Lower lobe of right lung (tissue), 2 donors: ENCODE data around the gene PCDHB10. TPM values are rescaled to one million over a fixed set of nuclear protein-coding genes. Genes with fewer than 3 reads are reported as not detected.
"Not testable (repeated sequence)": the region's sequence is repeated elsewhere in the genome, so short reads cannot be mapped to it uniquely, and the experiment has no call there.

Experiments used
- ATAC-seq, 2 donors: fragments of 200-7000 bp; cut with Tn5 transposase; one replicate each; pipeline ENCODE4 v1.9.1; 2020 to 2022; ENCODE audit warnings: mild to moderate bottlenecking in 2 of 2, moderate library complexity in 2 of 2
- DNase-seq: peaks from one replicate; pipeline ENCODE4 v3.0.0-alpha.2; 2020
- H3K27ac ChIP-seq: fragments of 200-600 bp; one replicate; pipeline ENCODE4 v1.8.0; 2022
- H3K27me3 ChIP-seq: fragments of 200-600 bp; one replicate; pipeline ENCODE4 v1.8.0; 2022; ENCODE audit warnings: low read depth
- H3K36me3 ChIP-seq: fragments of 200-600 bp; one replicate; pipeline ENCODE4 v1.8.0; 2022; ENCODE audit warnings: mild to moderate bottlenecking
- H3K4me1 ChIP-seq: fragments of 200-600 bp; one replicate; pipeline ENCODE4 v1.8.0; 2022
- H3K4me3 ChIP-seq: fragments of 200-600 bp; one replicate; pipeline ENCODE4 v1.8.0; 2022; ENCODE audit warnings: mild to moderate bottlenecking
- H3K9me3 ChIP-seq: fragments of 200-600 bp; one replicate; pipeline ENCODE4 v1.8.0; 2022
- intact Hi-C: fragments of 100-400 bp; cut with DNase I; formaldehyde crosslinking; loops from one replicate; pipeline ENCODE4 v1.11.0; 2022
- total RNA-seq: library from RNA; stranded (reverse); fragmentation: NEBNext Ultra II Directional; extraction: Animal tissue kit (Norgen Biotek cat#: 25700); gene quantifications from one replicate; pipeline ENCODE4 v1.2.1, GENCODE V29; 2021
- TF ChIP-seq, protein P1 (sequence below): fragments of 200-600 bp; IDR thresholded peaks from one replicate; pipeline ENCODE4 v1.8.0; 2022; ENCODE audit warnings: antibody characterized with exemption, mild to moderate bottlenecking
- donor health status: DM: no; HTN: yes; CAD: no; lungs with severe emphysema.

PCDHB10 gene
- total RNA-seq, 1 donor from 2014 or later = 2.0 TPM

GRCh38 chr5:141234109-141234667 lies 42.0 kb downstream of the PCDHB10 start:
- no peak overlapping the region for H3K27ac ChIP-seq
- peak overlapping the region; percentile 20 for H3K4me3 ChIP-seq
- no peaks in the 10 kb centered on the region for H3K27me3 ChIP-seq
- TF ChIP-seq, protein P1, sequence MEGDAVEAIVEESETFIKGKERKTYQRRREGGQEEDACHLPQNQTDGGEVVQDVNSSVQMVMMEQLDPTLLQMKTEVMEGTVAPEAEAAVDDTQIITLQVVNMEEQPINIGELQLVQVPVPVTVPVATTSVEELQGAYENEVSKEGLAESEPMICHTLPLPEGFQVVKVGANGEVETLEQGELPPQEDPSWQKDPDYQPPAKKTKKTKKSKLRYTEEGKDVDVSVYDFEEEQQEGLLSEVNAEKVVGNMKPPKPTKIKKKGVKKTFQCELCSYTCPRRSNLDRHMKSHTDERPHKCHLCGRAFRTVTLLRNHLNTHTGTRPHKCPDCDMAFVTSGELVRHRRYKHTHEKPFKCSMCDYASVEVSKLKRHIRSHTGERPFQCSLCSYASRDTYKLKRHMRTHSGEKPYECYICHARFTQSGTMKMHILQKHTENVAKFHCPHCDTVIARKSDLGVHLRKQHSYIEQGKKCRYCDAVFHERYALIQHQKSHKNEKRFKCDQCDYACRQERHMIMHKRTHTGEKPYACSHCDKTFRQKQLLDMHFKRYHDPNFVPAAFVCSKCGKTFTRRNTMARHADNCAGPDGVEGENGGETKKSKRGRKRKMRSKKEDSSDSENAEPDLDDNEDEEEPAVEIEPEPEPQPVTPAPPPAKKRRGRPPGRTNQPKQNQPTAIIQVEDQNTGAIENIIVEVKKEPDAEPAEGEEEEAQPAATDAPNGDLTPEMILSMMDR = no peak
- no peaks in the 10 kb centered on the region for H3K4me1 ChIP-seq
- no peaks in the 10 kb centered on the region for H3K36me3 ChIP-seq
- intact Hi-C loops = no loop called here
- DNase-seq (no peak), ATAC-seq (no peak)
- peaks cover 82% of the 10 kb centered on the region for H3K9me3 ChIP-seq

- H3K4me3 ChIP-seq, ATAC-seq, H3K27me3 ChIP-seq, DNase-seq, H3K4me1 ChIP-seq, H3K36me3 ChIP-seq, intact Hi-C loops, H3K27ac ChIP-seq: not testable (repeated sequence)
- peaks cover 91% of the 10 kb centered on the region for H3K9me3 ChIP-seq
Observed at GRCh38 chr5:141235922-141236321, 43.8 kb downstream of the PCDHB10 start.

DNA sequence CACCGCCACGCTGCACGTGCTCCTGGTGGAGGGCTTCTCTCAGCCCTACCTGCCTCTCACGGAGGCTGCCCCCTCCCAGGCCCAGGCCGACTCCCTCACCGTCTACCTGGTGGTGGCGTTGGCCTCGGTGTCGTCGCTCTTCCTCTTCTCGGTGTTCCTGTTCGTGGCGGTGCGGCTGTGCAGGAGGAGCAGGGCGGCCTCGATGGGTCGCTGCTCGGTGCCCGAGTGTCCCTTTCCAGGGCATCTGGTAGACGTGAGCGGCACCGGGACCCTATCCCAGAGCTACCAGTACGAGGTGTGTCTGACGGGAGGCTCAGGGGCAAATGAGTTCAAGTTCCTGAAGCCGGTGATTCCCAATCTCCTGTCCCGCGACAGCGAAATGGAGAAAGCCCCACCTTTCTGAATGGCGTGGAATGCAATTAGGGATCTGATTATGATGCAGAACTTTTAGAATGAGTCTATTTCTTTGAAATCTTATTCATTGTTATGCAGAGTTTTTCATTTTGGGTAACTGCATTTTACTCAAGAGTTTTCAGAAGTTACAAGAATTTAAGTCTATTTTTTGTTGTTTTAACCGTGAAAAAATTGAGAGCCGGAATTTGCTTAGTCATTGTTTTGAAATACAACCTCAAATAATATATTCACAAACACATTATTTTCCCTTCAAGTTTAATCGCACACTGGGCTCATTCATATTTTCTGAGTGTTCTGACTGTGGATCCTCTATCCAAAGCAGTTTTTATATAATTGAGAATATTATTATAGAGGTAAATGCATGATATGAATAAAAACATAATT lies 44.6 kb downstream of the PCDHB10 start:
- no peaks in the 10 kb centered on the region for H3K4me1 ChIP-seq
- no peak overlapping the region for H3K27ac ChIP-seq
- ATAC-seq (no peak), DNase-seq (no peak)
- TF ChIP-seq, protein P1 = no peak
- peaks cover 91% of the 10 kb centered on the region for H3K9me3 ChIP-seq
- no peaks in the 10 kb centered on the region for H3K36me3 ChIP-seq
- H3K27me3 ChIP-seq = no peaks in the 10 kb centered on the region
- no peak overlapping the region for H3K4me3 ChIP-seq
- intact Hi-C loops = no loop called here

- Histone ChIP-seq H3K4me1 (no peaks in the 10 kb centered on the region), H3K27ac (no peak overlapping the region), H3K36me3 (no peaks in the 10 kb centered on the region), H3K9me3 (peaks cover 90% of the 10 kb centered on the region), H3K4me3 (no peak overlapping the region), H3K27me3 (no peaks in the 10 kb centered on the region)
- intact Hi-C loops = no loop called here
- DNase-seq (peak; percentile 37), ATAC-seq (no peak)
- TF ChIP-seq, protein P1 = no peak
Observed at GRCh38 chr5:141241496-141241895, 49.3 kb downstream of the PCDHB10 start.

Other genes with a start within 250 kb of the PCDHB10 start
- 5.8 TPM for gene PCDHAC2, start 225.9 kb upstream of the PCDHB10 start, total RNA-seq
- gene PCDHB1, start 141.0 kb upstream of the PCDHB10 start, total RNA-seq = 0.15 TPM
- gene PCDHB2, start 97.7 kb upstream of the PCDHB10 start, total RNA-seq = 5.6 TPM
- 1.5 TPM for gene PCDHB3, start 91.9 kb upstream of the PCDHB10 start, total RNA-seq
- gene PCDHB4, start 70.5 kb upstream of the PCDHB10 start, total RNA-seq = 2.2 TPM
- 1.8 TPM for gene PCDHB5, start 57.1 kb upstream of the PCDHB10 start, total RNA-seq
- gene PCDHB6, start 42.3 kb upstream of the PCDHB10 start, total RNA-seq = 0.41 TPM
- gene PCDHB7, start 19.7 kb upstream of the PCDHB10 start, total RNA-seq = 1.9 TPM
- 2.6 TPM for gene PCDHB8, start 14.6 kb upstream of the PCDHB10 start, total RNA-seq
- 2.6 TPM for gene PCDHB16, start 10.0 kb upstream of the PCDHB10 start, total RNA-seq
- 3.0 TPM for gene PCDHB9, start 5.2 kb upstream of the PCDHB10 start, total RNA-seq
- 2.7 TPM for gene PCDHB11, start 7.3 kb downstream of the PCDHB10 start, total RNA-seq
- 1.7 TPM for gene PCDHB12, start 16.4 kb downstream of the PCDHB10 start, total RNA-seq
- gene PCDHB13, start 21.6 kb downstream of the PCDHB10 start, total RNA-seq = 2.9 TPM
- gene PCDHB14, start 31.0 kb downstream of the PCDHB10 start, total RNA-seq = 2.1 TPM
- gene PCDHB15, start 53.0 kb downstream of the PCDHB10 start, total RNA-seq = 2.8 TPM
- gene SLC25A2, start 111.7 kb downstream of the PCDHB10 start, total RNA-seq = 0.71 TPM
- gene TAF7, start 128.4 kb downstream of the PCDHB10 start, total RNA-seq = 65.0 TPM
- 0.53 TPM for gene PCDHGA1, start 138.2 kb downstream of the PCDHB10 start, total RNA-seq
- gene PCDHGA2, start 146.4 kb downstream of the PCDHB10 start, total RNA-seq = 2.7 TPM
- gene PCDHGA3, start 151.5 kb downstream of the PCDHB10 start, total RNA-seq = 1.8 TPM
- gene PCDHGB1, start 157.7 kb downstream of the PCDHB10 start, total RNA-seq = 1.8 TPM
- 3.1 TPM for gene PCDHGA4, start 162.7 kb downstream of the PCDHB10 start, total RNA-seq
- gene PCDHGB2, start 167.6 kb downstream of the PCDHB10 start, total RNA-seq = 3.7 TPM
- 2.8 TPM for gene PCDHGA5, start 171.8 kb downstream of the PCDHB10 start, total RNA-seq
- gene PCDHGB3, start 177.9 kb downstream of the PCDHB10 start, total RNA-seq = 2.2 TPM
- 3.2 TPM for gene PCDHGA6, start 181.5 kb downstream of the PCDHB10 start, total RNA-seq
- 1.9 TPM for gene PCDHGA7, start 190.4 kb downstream of the PCDHB10 start, total RNA-seq
- gene PCDHGB4, start 195.3 kb downstream of the PCDHB10 start, total RNA-seq = 5.3 TPM
- gene PCDHGA8, start 200.3 kb downstream of the PCDHB10 start, total RNA-seq = 1.5 TPM
- 9.1 TPM for gene PCDHGB5, start 205.6 kb downstream of the PCDHB10 start, total RNA-seq
- 4.8 TPM for gene PCDHGA9, start 210.4 kb downstream of the PCDHB10 start, total RNA-seq
- gene PCDHGB6, start 215.7 kb downstream of the PCDHB10 start, total RNA-seq = 7.7 TPM
- gene PCDHGA10, start 220.6 kb downstream of the PCDHB10 start, total RNA-seq = 5.4 TPM
- gene PCDHGB7, start 225.3 kb downstream of the PCDHB10 start, total RNA-seq = 15.9 TPM
- gene PCDHGA11, start 228.7 kb downstream of the PCDHB10 start, total RNA-seq = 3.2 TPM
- 5.9 TPM for gene PCDHGA12, start 238.2 kb downstream of the PCDHB10 start, total RNA-seq